ENCODE results near the gene TRAF6. TPM values are rescaled to one million over a fixed set of nuclear protein-coding genes. Genes with fewer than 3 reads are reported as not detected.

TRAF6 gene
- total and polyA plus RNA-seq, 4 donors, result 4.4 to 22.5 (median 12.2) TPM

- DNase-seq (no peak), ATAC-seq (ENCODE audit: low FRiP score) (no peak)
- Histone ChIP-seq H3K4me1 (ENCODE audit: control insufficient read depth in 1 of 2, insufficient read depth in 2 of 2, low read length in 2 of 2) (peaks cover 0 to 2% of the 10 kb centered on the region in 2 donors), H3K27ac (ENCODE audit: low read depth in 1 of 2, low read length in 2 of 2) (no peak overlapping the region), H3K36me3 (ENCODE audit: control insufficient read depth in 1 of 2, insufficient read depth in 2 of 2, low read length in 1 of 2) (no peaks in the 10 kb centered on the region), H3K9me3 (ENCODE audit: control insufficient read depth, low read length) (no peaks in the 10 kb centered on the region), H3K4me3 (ENCODE audit: low read length in 2 of 2) (no peak overlapping the region), H3K27me3 (ENCODE audit: control insufficient read depth in 1 of 2, insufficient read depth in 2 of 2, low read length in 1 of 2) (no peaks in the 10 kb centered on the region)
- 81 to 97% methylated on average over 1 of the region's 1 CpG for WGBS, 2 donors
- intact Hi-C loops (cut with DNase I), result no loop called here
Observed at GRCh38 chr11:36451681-36452080, 58.4 kb downstream of the TRAF6 start.

GRCh38 chr11:36451045-36451444, 59.0 kb downstream of the TRAF6 start:
- Histone ChIP-seq H3K27me3 (ENCODE audit: control insufficient read depth in 1 of 2, insufficient read depth in 2 of 2, low read length in 1 of 2) (no peaks in the 10 kb centered on the region), H3K4me3 (ENCODE audit: low read length in 2 of 2) (no peak overlapping the region), H3K36me3 (ENCODE audit: control insufficient read depth in 1 of 2, insufficient read depth in 2 of 2, low read length in 1 of 2) (no peaks in the 10 kb centered on the region), H3K9me3 (ENCODE audit: control insufficient read depth, low read length) (no peaks in the 10 kb centered on the region), H3K4me1 (ENCODE audit: control insufficient read depth in 1 of 2, insufficient read depth in 2 of 2, low read length in 2 of 2) (peaks cover 0 to 2% of the 10 kb centered on the region in 2 donors), H3K27ac (ENCODE audit: low read depth in 1 of 2, low read length in 2 of 2) (no peak overlapping the region)
- 78 to 83% methylated on average over 6 of the region's 6 CpGs for WGBS, 2 donors
- DNase-seq, result no peak
- intact Hi-C loops (cut with DNase I), result no loop called here
- no peak for ATAC-seq (ENCODE audit: low FRiP score)

DNA sequence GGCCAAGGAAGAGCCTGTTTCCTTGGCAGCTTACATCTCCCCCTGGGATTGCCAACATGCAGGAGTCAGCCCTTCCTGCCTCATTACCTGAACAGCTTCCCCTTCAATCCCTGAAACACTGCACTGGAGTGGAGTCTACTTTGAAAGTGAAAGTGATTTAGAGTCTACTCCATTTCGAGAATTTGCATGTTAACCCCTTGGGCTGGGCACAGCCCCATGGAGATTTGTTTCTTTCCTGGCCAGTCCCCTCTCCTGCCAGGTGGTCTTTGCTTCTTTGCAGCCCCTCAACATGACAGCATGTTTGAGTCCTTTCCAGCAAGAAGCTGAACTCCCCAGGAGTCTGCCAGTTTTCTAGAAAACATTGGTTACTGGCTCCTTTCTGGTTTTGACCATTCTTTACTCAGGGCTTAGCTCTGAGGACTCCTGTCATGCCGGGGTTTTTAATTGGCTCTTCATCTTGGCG, 59.9 kb downstream of the TRAF6 start:
- Histone ChIP-seq H3K4me1 (ENCODE audit: control insufficient read depth in 1 of 2, insufficient read depth in 2 of 2, low read length in 2 of 2) (peaks cover 0 to 2% of the 10 kb centered on the region in 2 donors), H3K27me3 (ENCODE audit: control insufficient read depth in 1 of 2, insufficient read depth in 2 of 2, low read length in 1 of 2) (no peaks in the 10 kb centered on the region), H3K4me3 (ENCODE audit: low read length in 2 of 2) (no peak overlapping the region), H3K27ac (ENCODE audit: low read depth in 1 of 2, low read length in 2 of 2) (no peak overlapping the region), H3K36me3 (ENCODE audit: control insufficient read depth in 1 of 2, insufficient read depth in 2 of 2, low read length in 1 of 2) (no peaks in the 10 kb centered on the region), H3K9me3 (ENCODE audit: control insufficient read depth, low read length) (no peaks in the 10 kb centered on the region)
- WGBS, 2 donors, result 32 to 37% methylated on average over 3 of the region's 3 CpGs
- ATAC-seq (ENCODE audit: low FRiP score) (no peak), DNase-seq (no peak)
- intact Hi-C loops (cut with DNase I), result no loop called here

GRCh38 chr11:36449561-36450096, 60.4 kb downstream of the TRAF6 start:
- H3K4me1 ChIP-seq (ENCODE audit: control insufficient read depth in 1 of 2, insufficient read depth in 2 of 2, low read length in 2 of 2), result peaks cover 0 to 2% of the 10 kb centered on the region in 2 donors
- no peak for DNase-seq
- intact Hi-C loops (cut with DNase I), result no loop called here
- H3K27me3 ChIP-seq (ENCODE audit: control insufficient read depth in 1 of 2, insufficient read depth in 2 of 2, low read length in 1 of 2), result no peaks in the 10 kb centered on the region
- no peak for ATAC-seq (ENCODE audit: low FRiP score)
- H3K4me3 ChIP-seq (ENCODE audit: low read length in 2 of 2), result no peak overlapping the region
- WGBS, 2 donors, result 25 to 33% methylated on average over 5 of the region's 5 CpGs
- H3K9me3 ChIP-seq (ENCODE audit: control insufficient read depth, low read length), result no peaks in the 10 kb centered on the region
- no peaks in the 10 kb centered on the region for H3K36me3 ChIP-seq (ENCODE audit: control insufficient read depth in 1 of 2, insufficient read depth in 2 of 2, low read length in 1 of 2)
- H3K27ac ChIP-seq (ENCODE audit: low read depth in 1 of 2, low read length in 2 of 2), result no peak overlapping the region

DNA sequence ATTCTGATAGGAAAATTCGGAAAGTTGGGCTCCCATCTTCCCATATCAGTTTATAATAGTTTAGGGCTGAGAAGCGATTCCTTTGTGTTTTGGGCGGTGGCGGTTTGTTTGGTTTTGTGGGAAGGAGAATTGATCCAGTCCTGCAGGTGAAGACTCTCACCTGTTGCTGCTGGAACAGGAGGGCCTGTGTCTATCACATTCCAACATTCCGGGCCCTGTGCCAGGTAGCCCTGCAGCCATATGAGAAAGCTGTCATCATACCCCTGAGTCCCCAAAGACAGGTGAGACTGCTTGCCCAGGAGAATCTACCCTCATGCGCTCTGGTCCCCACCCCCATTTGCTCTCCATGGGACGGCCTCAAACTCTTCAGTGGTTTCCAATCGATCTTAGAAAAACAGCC, 62.1 kb downstream of the TRAF6 start:
- peaks cover 0 to 2% of the 10 kb centered on the region in 2 donors for H3K4me1 ChIP-seq (ENCODE audit: control insufficient read depth in 1 of 2, insufficient read depth in 2 of 2, low read length in 2 of 2)
- intact Hi-C loops (cut with DNase I), result no loop called here

GRCh38 chr11:36447514-36447913, 62.6 kb downstream of the TRAF6 start:
- ATAC-seq (ENCODE audit: low FRiP score) (no peak), DNase-seq (no peak)
- Histone ChIP-seq H3K4me3 (ENCODE audit: low read length in 2 of 2) (no peak overlapping the region), H3K9me3 (ENCODE audit: control insufficient read depth, low read length) (no peaks in the 10 kb centered on the region), H3K27ac (ENCODE audit: low read depth in 1 of 2, low read length in 2 of 2) (no peak overlapping the region), H3K27me3 (ENCODE audit: control insufficient read depth in 1 of 2, insufficient read depth in 2 of 2, low read length in 1 of 2) (no peaks in the 10 kb centered on the region), H3K4me1 (ENCODE audit: control insufficient read depth in 1 of 2, insufficient read depth in 2 of 2, low read length in 2 of 2) (peaks cover 0 to 1% of the 10 kb centered on the region in 2 donors), H3K36me3 (ENCODE audit: control insufficient read depth in 1 of 2, insufficient read depth in 2 of 2, low read length in 1 of 2) (no peaks in the 10 kb centered on the region)
- intact Hi-C loops (cut with DNase I), result no loop called here
- WGBS, 2 donors, result 87 to 95% methylated on average over 2 of the region's 2 CpGs

More for the DNA sequence above, 62.1 kb downstream of the TRAF6 start:
- no peaks in the 10 kb centered on the region for H3K27me3 ChIP-seq (ENCODE audit: control insufficient read depth in 1 of 2, insufficient read depth in 2 of 2, low read length in 1 of 2)
- H3K9me3 ChIP-seq (ENCODE audit: control insufficient read depth, low read length), result no peaks in the 10 kb centered on the region
- ATAC-seq (ENCODE audit: low FRiP score) (no peak), DNase-seq (no peak)
- WGBS, 2 donors, result 83% methylated on average over 8 of the region's 8 CpGs
- no peak overlapping the region for H3K4me3 ChIP-seq (ENCODE audit: low read length in 2 of 2)
- no peaks in the 10 kb centered on the region for H3K36me3 ChIP-seq (ENCODE audit: control insufficient read depth in 1 of 2, insufficient read depth in 2 of 2, low read length in 1 of 2)
- H3K27ac ChIP-seq (ENCODE audit: low read depth in 1 of 2, low read length in 2 of 2), result no peak overlapping the region

DNA sequence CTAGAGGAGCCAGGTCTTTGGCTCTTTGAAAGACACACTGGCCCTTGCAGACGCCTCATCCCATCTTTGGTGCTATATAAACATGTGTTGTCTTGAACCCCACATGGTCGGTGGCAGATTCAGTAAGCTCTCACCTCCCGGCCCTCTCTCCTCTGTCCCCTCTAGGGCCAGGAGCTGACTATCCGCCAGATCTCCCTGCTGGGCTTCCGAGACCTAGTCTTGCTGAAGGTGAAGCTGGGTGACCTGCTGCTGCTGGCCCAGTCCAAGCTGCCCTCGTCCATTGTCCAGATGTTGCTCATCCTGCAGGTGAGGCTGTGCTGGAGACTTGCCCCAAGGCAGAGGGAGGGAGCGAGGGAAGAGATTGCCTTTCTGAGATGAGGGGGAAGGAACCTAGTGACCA, 63.9 kb downstream of the TRAF6 start:
- no peak for DNase-seq
- 93% methylated on average over 7 of the region's 7 CpGs for WGBS, 2 donors
- no peak overlapping the region for H3K4me3 ChIP-seq (ENCODE audit: low read length in 2 of 2)
- intact Hi-C loops (cut with DNase I), result no loop called here
- H3K36me3 ChIP-seq (ENCODE audit: control insufficient read depth in 1 of 2, insufficient read depth in 2 of 2, low read length in 1 of 2), result no peaks in the 10 kb centered on the region
- no peaks in the 10 kb centered on the region for H3K27me3 ChIP-seq (ENCODE audit: control insufficient read depth in 1 of 2, insufficient read depth in 2 of 2, low read length in 1 of 2)
- H3K4me1 ChIP-seq (ENCODE audit: control insufficient read depth in 1 of 2, insufficient read depth in 2 of 2, low read length in 2 of 2), result no peaks in the 10 kb centered on the region
- no peaks in the 10 kb centered on the region for H3K9me3 ChIP-seq (ENCODE audit: control insufficient read depth, low read length)
- ATAC-seq (ENCODE audit: low FRiP score), result no peak
- H3K27ac ChIP-seq (ENCODE audit: low read depth in 1 of 2, low read length in 2 of 2), result no peak overlapping the region

GRCh38 chr11:36443661-36444060, 66.4 kb downstream of the TRAF6 start:
- H3K27me3 ChIP-seq (ENCODE audit: control insufficient read depth in 1 of 2, insufficient read depth in 2 of 2, low read length in 1 of 2), result no peaks in the 10 kb centered on the region
- intact Hi-C loops (cut with DNase I), result no loop called here
- H3K36me3 ChIP-seq (ENCODE audit: control insufficient read depth in 1 of 2, insufficient read depth in 2 of 2, low read length in 1 of 2), result no peaks in the 10 kb centered on the region

GRCh38 chr11:36441610-36442208, 68.4 kb downstream of the TRAF6 start:
- no peak for DNase-seq
- no peaks in the 10 kb centered on the region for H3K36me3 ChIP-seq (ENCODE audit: control insufficient read depth in 1 of 2, insufficient read depth in 2 of 2, low read length in 1 of 2)
- H3K4me3 ChIP-seq (ENCODE audit: low read length in 2 of 2), result no peak overlapping the region
- H3K27ac ChIP-seq (ENCODE audit: low read depth in 1 of 2, low read length in 2 of 2), result no peak overlapping the region
- H3K27me3 ChIP-seq (ENCODE audit: control insufficient read depth in 1 of 2, insufficient read depth in 2 of 2, low read length in 1 of 2), result no peaks in the 10 kb centered on the region
- WGBS, 2 donors, result 87 to 91% methylated on average over 2 of the region's 2 CpGs
- H3K4me1 ChIP-seq (ENCODE audit: control insufficient read depth in 1 of 2, insufficient read depth in 2 of 2, low read length in 2 of 2), result no peaks in the 10 kb centered on the region
- ATAC-seq (ENCODE audit: low FRiP score), result no peak
- no peaks in the 10 kb centered on the region for H3K9me3 ChIP-seq (ENCODE audit: control insufficient read depth, low read length)
- intact Hi-C loops (cut with DNase I), result no loop called here

More at GRCh38 chr11:36443661-36444060, 66.4 kb downstream of the TRAF6 start:
- Histone ChIP-seq H3K4me1 (ENCODE audit: control insufficient read depth in 1 of 2, insufficient read depth in 2 of 2, low read length in 2 of 2) (no peaks in the 10 kb centered on the region), H3K27ac (ENCODE audit: low read depth in 1 of 2, low read length in 2 of 2) (no peak overlapping the region), H3K9me3 (ENCODE audit: control insufficient read depth, low read length) (no peaks in the 10 kb centered on the region), H3K4me3 (ENCODE audit: low read length in 2 of 2) (no peak overlapping the region)
- WGBS, 2 donors, result 93 to 94% methylated on average over 2 of the region's 2 CpGs
- ATAC-seq (ENCODE audit: low FRiP score) (no peak), DNase-seq (no peak)

All from aorta (tissue), 5 donors.